Measurements from ENCODE around the gene ITGB2. TPM values are rescaled to one million over a fixed set of nuclear protein-coding genes. Genes with fewer than 3 reads are reported as not detected.
A peak's percentile ranks its signal among the peaks of the same experiment; 100 is the strongest.

Gene ITGB2
- total RNA-seq, 1 donor from 2014 or later: 23.8 TPM

DNA sequence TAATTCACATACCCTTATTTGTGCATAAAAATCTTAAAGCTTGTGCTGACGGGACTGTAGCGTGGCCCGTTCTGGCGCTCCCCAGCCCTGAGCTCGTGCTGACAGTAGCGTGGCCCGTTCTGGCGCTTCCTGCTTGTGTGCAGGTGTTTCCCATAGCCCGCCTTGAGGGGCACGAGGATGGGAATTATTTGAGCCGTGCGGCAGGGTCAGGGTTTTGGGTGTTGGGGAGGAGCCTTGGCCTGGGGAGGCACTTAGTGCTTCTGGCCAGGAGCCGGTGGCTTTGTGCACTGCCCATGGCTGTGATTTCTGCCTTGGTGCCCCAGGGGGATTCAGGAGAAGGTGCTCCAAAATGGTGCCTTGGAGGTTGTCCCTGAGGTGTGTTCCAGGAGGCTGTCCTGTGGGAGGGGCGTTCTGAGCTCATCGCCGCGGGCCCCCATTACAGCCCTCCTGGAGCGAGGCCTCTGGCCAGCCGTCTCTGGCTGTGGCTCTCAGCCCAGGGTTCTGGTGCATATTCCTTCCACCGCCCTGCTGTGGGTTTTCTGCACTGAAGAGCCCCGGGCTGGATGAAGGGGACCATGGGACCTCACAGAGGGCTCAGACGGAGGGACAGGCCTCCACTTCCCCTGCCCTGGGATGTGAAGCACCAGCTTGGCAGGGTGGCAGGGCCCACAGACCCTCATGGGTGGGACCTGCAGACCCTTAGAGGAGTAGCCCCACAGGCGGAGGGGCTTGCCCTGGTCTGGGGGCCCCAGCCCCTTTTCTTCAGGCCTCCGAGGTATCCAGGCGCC is 25.7 kb upstream of the ITGB2 start:
- ATAC-seq (ENCODE audit: poor library complexity): no peak
- intact Hi-C loops (cut with DNase I): no loop called here
- DNase-seq: no peak

DNA sequence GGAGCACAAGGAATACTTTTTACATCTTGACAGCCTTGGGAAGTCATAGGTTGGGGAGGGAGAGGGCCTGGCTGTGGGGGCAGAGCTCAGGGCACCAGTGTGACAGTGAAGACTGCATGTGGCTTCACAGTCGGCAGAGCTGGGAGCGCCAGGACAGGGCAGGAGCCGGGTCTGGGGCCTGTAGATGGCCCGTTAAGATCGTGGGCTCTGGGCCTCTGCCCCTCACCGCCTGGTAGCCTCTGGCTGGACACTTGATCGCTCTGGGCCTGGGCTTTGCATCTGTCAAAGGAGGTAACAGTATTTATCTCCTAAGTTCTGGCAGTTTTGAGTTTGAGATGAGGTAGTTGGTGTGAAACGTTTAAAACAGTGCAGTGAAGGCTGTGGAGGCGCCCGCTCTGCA is 23.9 kb upstream of the ITGB2 start:
- intact Hi-C loops (cut with DNase I): no loop called here
- ATAC-seq (ENCODE audit: poor library complexity) (no peak), DNase-seq (no peak)

DNA sequence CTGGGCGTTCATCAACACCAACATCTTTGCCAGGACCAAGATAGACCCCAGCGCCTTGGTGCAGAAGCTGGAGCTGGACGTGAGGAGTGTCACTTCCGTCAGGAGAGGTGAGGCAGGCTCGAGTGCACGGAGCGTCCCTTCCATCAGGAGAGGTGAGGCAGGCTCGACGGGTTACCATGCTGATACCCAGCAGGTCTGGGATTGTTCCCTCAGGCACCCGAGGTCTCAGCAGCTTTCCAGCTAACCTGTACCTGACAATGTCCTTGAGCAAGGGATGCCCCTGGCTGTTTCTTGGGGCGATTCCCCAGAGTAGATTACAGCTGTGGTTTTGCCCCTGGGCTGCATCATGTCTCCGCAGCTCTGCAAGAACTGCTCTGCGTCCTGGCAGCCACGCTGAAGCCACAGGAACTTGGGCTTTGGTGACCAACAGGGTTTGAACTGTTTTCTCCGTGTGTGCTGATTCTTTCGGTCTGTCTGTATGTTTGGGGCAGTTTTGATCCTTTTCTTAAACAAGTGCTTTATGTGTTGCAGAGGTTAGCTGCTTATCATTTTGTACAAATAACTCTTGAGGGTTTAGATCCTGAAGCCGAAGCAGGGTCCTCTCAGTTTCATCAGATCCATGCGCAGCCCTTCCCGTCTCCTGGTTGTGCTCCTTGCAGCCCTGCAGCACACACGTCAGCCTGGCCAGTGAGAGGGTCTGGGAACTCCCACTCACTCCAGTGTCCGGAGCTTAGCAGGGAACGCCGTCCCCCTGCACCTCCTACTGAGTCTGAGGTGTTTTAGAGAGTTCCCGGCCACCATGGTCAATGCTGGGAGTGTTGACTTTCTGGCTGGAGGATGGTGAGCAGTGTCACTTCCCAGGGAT is 23.2 kb upstream of the ITGB2 start:
- ATAC-seq (ENCODE audit: poor library complexity): no peak
- intact Hi-C loops (cut with DNase I): no loop called here
- DNase-seq: no peak

DNA sequence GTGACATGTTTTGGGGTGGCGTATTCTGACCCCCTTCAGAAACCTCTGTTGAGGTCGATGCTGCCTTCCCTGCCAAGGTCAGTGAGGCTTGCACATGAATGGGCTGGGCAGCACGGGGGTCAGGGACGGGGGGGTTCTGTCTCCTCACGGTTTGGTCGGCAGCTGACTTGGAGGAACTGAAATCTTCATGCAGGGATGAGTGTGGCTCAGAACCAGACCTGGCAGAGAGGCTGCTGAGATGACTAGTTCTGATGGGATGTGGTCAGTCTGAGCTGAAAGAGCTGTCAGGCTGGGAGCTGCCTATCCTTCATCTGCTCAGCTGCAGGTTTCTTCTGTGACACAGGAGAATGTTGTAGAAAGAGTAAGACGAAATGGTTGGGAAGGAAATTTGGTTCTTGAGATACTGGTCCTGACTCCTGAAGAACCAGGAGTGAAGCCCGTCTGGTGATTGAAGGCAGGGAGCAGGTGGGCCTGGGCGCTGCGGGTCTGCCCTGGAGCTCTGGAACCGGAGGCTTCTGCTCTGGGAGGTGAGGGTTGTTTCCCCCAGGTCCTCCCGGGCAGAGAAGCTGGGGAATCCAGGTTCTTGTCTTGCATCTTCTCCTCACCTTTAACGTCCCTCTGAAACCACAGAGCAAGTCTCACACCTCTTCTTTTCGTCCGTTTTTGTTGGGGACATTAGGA is 22.4 kb upstream of the ITGB2 start:
- no peak for ATAC-seq (ENCODE audit: poor library complexity)
- intact Hi-C loops (cut with DNase I): no loop called here
- DNase-seq: no peak

DNA sequence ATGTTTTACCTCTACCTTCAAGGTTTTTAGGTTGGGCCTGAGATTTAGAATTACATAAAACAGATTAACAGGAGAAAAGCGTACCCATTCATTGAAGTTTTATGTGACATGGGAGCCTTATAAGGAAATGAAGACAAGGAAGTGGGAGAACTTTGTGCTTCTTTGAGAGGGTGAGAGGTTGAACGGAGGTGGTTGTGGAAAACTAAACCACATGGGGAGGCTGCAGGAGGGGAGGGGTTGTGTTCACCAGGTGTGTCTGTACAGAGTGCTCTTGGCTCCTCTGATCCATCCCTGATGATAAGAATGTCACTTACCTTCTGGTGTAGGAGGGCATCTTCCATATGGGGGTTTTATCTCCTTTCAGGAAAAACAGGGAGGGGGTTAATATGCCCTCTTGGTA is 21.9 kb upstream of the ITGB2 start:
- DNase-seq (no peak), ATAC-seq (ENCODE audit: poor library complexity) (no peak)
- intact Hi-C loops (cut with DNase I): no loop called here

DNA sequence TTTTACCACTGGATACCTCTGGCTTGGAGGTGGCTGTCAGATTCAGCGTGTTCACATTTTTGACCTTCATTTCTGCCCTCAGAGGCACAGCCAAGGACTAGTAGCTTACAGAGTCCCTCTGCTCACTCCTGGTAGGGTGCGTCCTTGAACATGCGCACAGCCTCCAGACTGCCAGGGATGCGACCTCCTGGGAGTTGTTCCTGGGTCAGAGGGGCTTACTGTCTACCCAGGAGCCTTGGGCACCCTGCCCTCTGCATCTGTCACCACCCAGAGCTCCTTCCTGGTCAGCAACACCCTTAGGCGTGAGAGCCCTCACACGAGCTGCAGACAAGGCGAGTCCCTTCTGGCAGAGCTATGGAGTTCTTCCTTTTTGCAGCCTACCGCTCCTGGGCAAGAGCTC is 20.9 kb upstream of the ITGB2 start:
- DNase-seq (no peak), ATAC-seq (ENCODE audit: poor library complexity) (peak; percentile 45)
- intact Hi-C loops (cut with DNase I): no loop called here

DNA sequence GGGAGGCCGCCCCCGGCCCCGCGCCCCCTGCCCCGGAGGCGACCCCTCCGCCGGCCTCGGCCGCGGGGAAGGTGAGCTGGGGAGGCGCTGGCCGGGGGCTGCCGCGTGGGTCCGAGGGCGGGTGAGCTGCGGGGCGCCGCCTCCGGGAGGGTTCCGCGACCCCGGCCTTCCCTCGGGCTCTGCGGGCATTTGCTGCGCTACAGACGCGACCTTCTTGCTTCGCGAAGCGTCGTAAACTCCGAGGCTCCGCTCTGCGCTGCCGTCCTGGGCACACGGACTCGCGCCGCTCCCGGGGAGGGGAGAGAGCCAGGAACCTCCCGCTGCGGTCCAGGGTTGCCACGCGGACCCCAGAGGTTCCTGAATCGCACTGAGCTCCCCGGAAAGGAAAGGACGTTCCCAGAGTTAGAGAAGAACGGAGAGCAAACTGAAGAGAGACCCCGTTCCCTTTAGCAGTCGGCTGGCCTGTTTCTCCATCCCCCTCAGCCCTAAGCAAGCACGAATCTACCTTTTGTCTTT is 19.5 kb upstream of the ITGB2 start:
- intact Hi-C loops (cut with DNase I): no loop called here
- peak; percentile 15 for ATAC-seq (ENCODE audit: poor library complexity)
- DNase-seq: no peak

DNA sequence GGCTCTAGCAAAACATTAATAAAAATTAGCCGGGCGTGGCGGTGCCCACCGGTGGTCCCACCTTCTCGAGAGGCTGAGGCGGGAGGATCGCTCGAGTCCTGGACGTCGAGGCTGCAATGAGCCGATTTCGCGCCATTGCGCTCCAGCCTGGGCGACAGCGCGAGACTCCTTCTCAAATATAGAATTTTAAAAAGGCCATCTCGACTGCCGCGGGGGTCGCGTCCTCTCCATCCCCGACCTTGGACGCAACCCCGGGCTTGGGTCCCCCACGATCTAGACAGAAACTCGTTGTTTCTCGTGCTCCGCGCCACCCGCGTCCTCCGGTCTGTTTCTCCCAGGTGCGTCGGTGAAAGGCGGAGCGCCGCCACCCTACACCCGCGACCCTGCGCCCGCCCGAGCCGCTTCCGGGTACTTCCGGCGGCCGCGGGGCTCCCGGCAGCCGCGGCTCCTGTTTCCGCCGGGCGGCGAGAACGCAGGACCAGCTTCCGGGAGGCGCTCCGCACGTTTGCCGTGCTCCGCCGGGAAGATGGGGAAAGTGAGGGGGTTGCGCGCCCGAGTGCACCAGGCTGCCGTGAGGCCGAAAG is 18.9 kb upstream of the ITGB2 start, which contains the start of gene SLX9:
SLX9 (plus strand) TSS at position 498 of the 584 bp plus-strand sequence; CDS start at position 527, 29 bp downstream.
- peak; percentile 94 for ATAC-seq (ENCODE audit: poor library complexity)
- intact Hi-C loops (cut with DNase I): loop anchor here (5.0 kb wide), 1 partner anchor 122 kb away; the partner anchor contains the start of gene SUMO3
- peak; percentile 85 for DNase-seq

DNA sequence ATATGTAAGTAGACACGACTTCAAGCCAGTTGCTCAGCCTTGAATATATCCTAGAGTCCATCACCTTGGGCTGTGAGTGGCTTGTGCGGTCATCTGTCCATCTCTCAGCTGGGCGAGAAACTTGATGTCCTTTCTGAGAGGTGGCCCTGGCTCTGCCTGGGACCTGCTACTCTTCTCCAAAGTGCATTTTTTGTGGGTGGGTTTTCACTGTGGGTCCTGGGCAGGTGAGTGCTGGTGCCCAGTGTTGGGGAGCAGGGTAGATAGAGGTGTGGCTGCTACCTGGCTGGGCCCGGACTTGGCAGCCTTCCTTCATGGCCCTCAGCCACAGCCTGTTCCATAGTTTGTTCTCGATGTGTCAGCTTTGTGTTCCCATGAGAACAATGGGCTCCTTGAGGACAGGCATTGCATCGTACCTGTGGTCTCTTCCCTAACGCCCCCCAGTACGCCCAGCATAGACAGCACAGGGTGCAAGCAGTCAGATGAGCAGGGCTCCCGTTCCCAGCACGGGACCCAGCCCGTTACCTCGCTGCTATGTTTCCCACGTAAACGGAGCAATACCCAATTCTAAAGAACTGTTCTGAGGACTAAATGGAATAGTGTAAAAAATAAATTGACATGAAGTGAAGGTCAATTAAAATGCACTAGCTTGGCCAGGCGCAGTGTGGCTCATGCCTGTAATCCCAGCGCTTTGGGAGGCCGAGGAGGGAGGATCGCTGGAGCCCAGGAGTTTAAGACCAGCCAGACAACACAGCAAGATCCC is 18.3 kb upstream of the ITGB2 start:
- DNase-seq (no peak), ATAC-seq (ENCODE audit: poor library complexity) (no peak)
- intact Hi-C loops (cut with DNase I): loop anchor here (5.0 kb wide), 1 partner anchor 122 kb away; the partner anchor contains the start of gene SUMO3

DNA sequence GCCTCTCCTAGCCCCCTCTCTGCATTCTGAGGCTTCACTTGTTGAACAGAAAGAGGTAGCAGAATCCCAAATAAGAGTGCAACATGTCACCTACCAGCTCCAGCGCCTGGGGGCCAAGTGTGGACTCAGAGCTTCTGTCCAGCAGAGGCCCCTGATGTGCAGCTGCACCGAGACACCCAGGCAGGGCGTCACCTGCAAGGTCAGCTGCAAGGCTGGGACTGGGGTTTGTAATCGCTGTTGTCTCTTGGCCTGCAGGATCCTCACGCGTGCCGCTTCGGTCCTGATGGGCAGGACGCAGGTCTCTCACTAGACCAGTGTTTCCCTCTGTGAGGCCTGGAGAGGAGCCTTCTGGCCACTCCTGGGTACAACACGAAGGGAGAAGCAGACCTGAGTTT is 14.8 kb upstream of the ITGB2 start:
- ATAC-seq (ENCODE audit: poor library complexity) (no peak), DNase-seq (no peak)
- intact Hi-C loops (cut with DNase I): loop anchor here (5.0 kb wide), 1 partner anchor 118 kb away; the partner anchor contains the start of gene SUMO3

DNA sequence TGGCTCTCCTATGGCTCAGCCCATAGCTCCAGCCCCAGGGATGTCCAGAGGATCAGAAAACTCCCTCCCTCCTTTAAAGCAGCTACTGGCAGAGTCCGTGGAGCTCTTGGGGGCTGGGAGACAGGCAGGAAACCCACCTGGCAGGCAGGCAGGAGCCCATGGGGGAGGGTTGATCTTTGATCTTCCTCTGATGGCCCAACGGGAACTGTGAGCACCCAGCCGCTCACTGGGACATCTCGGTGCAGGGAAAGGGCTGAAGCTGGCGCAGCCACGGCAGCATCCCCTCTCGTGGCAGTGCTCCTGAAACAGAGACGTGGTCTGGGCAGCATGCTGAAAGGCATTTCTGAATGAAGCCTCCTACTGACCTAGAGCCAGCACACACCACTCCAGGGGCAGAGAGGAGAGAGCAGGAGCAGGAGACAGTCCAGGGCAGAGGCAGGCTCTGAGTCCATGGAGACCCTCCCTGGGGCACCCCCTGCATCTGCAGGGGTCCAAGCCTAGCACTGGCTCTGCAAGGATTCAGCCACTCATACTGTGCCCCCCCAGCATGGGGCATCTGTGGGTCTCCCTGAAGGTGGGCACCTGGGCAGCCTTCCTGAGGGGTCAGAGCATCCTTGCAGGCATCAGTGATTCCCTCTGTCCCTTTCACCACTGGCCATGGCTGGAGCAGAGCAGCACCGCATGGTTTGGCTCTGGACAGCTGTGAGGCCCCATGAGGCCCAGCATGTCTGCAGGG is 14.3 kb upstream of the ITGB2 start:
- DNase-seq: no peak

DNA sequence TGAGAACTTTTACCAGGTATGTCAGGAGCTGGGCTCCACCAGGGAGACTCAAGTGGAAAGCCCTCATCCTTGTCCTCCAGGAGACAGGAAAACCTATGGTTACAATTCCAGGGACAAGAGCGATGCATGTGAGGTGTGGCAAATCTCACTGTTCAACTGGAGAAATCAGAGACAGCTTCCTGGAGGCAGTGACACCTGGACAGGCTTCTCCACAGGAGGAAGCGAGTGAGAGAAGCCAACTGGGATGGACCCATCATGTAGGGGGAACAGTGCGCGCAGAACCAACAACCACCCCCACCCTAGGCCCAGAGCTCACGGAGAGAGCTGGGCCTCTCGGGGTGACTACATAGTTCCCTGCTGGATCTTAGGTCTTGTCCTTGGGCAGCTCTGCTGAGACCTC is 13.6 kb upstream of the ITGB2 start:
- intact Hi-C loops (cut with DNase I): no loop called here
- ATAC-seq (ENCODE audit: poor library complexity): no peak
- no peak for DNase-seq

More for the DNA sequence above, 14.3 kb upstream of the ITGB2 start:
- intact Hi-C loops (cut with DNase I): loop anchor here (5.0 kb wide), 1 partner anchor 118 kb away; the partner anchor contains the start of gene SUMO3
- no peak for ATAC-seq (ENCODE audit: poor library complexity)

DNA sequence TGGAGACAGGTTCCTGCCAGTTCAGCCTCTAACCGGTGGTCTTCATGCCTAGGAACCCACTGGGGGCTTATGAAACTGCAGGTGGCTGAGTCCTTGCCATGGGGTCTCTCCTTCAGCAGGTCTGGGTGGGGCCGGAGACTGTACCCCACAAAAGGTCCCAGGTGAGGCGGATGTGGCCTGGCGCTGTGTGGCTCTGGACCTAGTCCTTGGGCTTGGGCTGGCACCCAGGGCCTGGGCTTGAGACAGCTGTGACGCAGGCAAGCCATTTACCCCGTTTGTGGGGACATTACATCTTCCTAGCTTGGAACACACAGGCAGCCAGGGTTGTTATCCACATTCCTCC is 13.2 kb upstream of the ITGB2 start:
- intact Hi-C loops (cut with DNase I): loop anchor here (2.0 kb wide), 1 partner anchor 41 kb away; no protein-coding TSS in a partner anchor
- ATAC-seq (ENCODE audit: poor library complexity) (no peak), DNase-seq (no peak)

DNA sequence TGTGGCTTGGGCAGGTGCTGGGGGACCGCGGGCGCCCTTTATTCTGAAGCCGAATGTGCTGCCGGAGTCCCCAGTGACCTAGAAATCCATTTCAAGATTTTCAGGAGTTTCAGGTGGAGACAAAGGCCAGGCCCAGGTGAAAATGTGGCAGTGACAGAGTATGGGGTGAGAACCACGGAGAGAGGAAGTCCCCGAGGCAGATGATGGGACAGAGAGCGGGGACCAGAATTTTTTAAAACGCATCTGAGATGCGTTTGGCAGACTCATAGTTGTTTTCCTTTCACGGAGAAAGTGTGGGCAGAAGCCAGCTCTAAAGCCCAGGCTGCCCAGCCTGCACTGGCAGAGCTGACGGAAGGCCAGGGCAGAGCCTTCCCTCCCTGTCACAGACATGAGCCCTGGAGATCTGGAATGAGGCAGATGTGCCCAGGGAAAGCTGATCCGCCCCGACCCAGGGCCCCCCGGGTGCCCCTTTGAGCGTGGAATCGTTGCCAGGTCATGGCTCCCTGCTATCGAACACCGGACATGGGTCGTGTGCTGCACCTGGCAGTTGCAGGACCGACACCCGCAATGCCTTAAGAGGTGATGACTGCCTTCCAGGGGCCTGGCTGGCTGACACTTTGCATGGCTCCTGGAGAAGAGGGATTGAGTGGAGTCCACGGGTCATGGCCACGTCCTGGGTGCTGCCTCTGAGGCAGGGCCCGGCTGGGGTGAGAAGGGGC is 12.7 kb upstream of the ITGB2 start:
- ATAC-seq (ENCODE audit: poor library complexity) (no peak), DNase-seq (no peak)
- intact Hi-C loops (cut with DNase I): loop anchor here (2.0 kb wide), 1 partner anchor 41 kb away; no protein-coding TSS in a partner anchor

DNA sequence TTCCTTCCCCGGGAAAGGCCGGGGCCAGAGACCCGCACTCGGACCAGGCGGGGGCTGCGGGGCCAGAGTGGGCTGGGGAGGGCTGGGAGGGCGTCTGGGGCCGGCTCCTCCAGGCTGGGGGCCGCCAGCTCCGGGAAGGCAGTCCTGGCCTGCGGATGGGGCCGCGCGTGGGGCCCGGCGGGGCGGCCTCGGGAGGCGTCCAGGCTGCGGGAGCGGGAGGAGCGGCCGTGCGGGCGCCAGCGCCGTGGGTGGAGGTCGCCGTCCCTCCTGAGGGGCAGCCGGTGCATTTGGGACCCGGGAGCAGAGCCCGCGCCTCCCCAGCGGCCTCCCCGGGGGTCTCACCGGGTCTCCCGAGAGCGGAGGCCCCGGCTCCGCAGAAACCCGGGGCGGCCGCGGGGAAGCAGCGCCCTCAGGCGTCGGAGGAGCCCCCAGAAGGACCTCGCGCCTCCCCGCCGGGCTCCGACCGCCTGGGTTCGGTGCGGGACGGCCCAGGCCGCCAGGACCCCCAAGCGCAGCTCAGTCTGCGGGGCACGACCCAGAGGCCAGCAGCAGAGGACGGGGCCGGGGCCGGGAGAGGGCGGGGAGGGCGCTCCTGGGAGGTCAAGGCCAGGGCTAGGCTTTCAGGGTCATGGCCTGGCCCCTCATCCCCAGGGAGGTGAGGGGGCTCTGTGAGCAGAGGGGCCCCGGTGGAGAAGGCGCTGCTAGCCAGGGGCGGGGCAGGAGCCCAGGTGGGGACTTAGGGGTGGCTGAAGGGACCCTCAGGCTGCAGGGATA is 11.9 kb upstream of the ITGB2 start:
- DNase-seq (peak; percentile 74), ATAC-seq (ENCODE audit: poor library complexity) (peak; percentile 73)
- intact Hi-C loops (cut with DNase I): loop anchor here (2.0 kb wide), 1 partner anchor 40 kb away; no protein-coding TSS in a partner anchor
